Heart right ventricle (tissue), 16 donors: ENCODE results near the gene HES3. TPM values are rescaled to one million over a fixed set of nuclear protein-coding genes. Genes with fewer than 3 reads are reported as not detected.

Experiments used
- ATAC-seq, 8 donors: fragments of 200-7000 bp; cut with Tn5 transposase; one replicate each; pipeline ENCODE4 v1.9.1; 2020; ENCODE audit warnings: mild to moderate bottlenecking in 8 of 8, moderate library complexity in 8 of 8, moderate number of reproducible peaks in 1 of 8
- DNase-seq, 2 donors: peaks; one replicate each; pipeline ENCODE4 v3.0.0-alpha.2; 2020
- H3K27ac ChIP-seq, 10 donors: fragments of 200-600 bp; sonication (generic) in 2 of 10; one replicate each; pipeline versions ENCODE4 v1.5.0 to v1.8.0; 2020 to 2022; ENCODE audit warnings: mild to moderate bottlenecking in 3 of 10
- H3K27me3 ChIP-seq, 7 donors: fragments of 200-600 bp; one replicate each; pipeline ENCODE4 v1.8.0; 2021 to 2022; ENCODE audit warnings: mild to moderate bottlenecking in 2 of 7
- H3K36me3 ChIP-seq, 9 donors: fragments of 200-600 bp; sonication (generic) in 1 of 9; one replicate each; pipeline versions ENCODE4 v1.5.0 to v1.8.0; 2020 to 2022; ENCODE audit warnings: mild to moderate bottlenecking in 2 of 9
- H3K4me1 ChIP-seq, 9 donors: fragments of 200-600 bp; sonication (generic) in 1 of 9; one replicate each; pipeline versions ENCODE4 v1.5.0 to v1.8.0; 2020 to 2022; ENCODE audit warnings: mild to moderate bottlenecking in 4 of 9
- H3K4me3 ChIP-seq, 10 donors: fragments of 200-600 bp; sonication (generic) in 2 of 10; one replicate each; pipeline versions ENCODE4 v1.5.0 to v1.8.0; 2020 to 2022; ENCODE audit warnings: mild to moderate bottlenecking in 7 of 10, moderate library complexity in 2 of 10
- H3K9me3 ChIP-seq, 11 donors: fragments of 200-600 bp in 10 of 11; sonication (generic) in 2 of 11; one replicate each; pipeline versions ENCODE4 v1.5.0 to v1.8.0; 2013 to 2022; ENCODE audit warnings: mild to moderate bottlenecking in 2 of 11, control low read depth in 1 of 11, moderate library complexity in 1 of 11
- WGBS, 2 donors: extraction: QIAGEN DNeasy Blood & Tissue Kit; methylation state at CpG; one replicate each; pipeline ENCODE4 v1.1.7; 2013; ENCODE audit warnings: inconsistent platforms in 1 of 2; 5-methylcytosine and 5-hydroxymethylcytosine counted together
- intact Hi-C, 10 donors: fragments of 100-400 bp; cut with DNase I; formaldehyde crosslinking; loops; one replicate each; pipeline versions ENCODE4 v1.11.1 to v1.14.2; 2022
- polyA plus RNA-seq, 2 donors: library from polyadenylated mRNA; stranded (reverse); fragments of 200-250 nt; gene quantifications; one replicate each; pipeline ENCODE4 v1.2.3, GENCODE V29; 2013
- total RNA-seq, 10 donors: library from RNA; stranded (reverse); fragmentation: NEBNext Ultra II Directional in 3 of 10; extraction: Animal tissue kit (Norgen Biotek cat#: 25700) in 3 of 10; gene quantifications; one replicate each; pipeline versions ENCODE4 v1.2.1 to v1.2.4, GENCODE V29; 2021 to 2023
- TF ChIP-seq, protein P1 (sequence below), 9 donors: fragments of 200-600 bp; sonication (generic) in 2 of 9; IDR thresholded peaks; one replicate each; pipeline versions ENCODE4 v1.5.0 to v1.8.0; 2021 to 2022; ENCODE audit warnings: antibody characterized with exemption in 9 of 9, mild to moderate bottlenecking in 5 of 9, moderate library complexity in 1 of 9
- donor health status: Arrhythmogenic right ventricular cardiomyopathy.
- donor health status: ischemic (EF 13 %, LVEDD 7.1; RV severe dilation, severe dysfunction).
- donor health status: healthy with polysubstance abuse.
- donor health status: DM: no; HTN: yes; CAD: no.
- donor health status: DM: no; HTN: no; CAD: no.
- donor health status: ischemic (EF 25% LVEDD 6.9; RV normal size, moderate dysfunction).
- donor health status: ischemic (EF 25% LVEDD 5.7; RV mildly dilated, moderate dysfunction).
- donor health status: healthy.
- donor health status: DM: yes; HTN: yes; CAD: no.
- donor health status: Ischemic cardiomyopathy.
- donor health status: ischemic (EF 35%, LVEDD 5.7; RV mildly dilated, moderate dysfunction).
- donor health status: nonischemic (EF 11% LVEDD 7.7; RV severe dilation, severe dysfunction).
- donor health status: DM: yes; HTN: yes; CAD: no.
- donor health status: PGD.
- donor health status: ischemic (EF 29% LVEDD 5.4; RV normal size, mild dysfunction).
- donor health status: nonischemic (EF 23%, LVEDD 6.1; RV moderate dilation, normal function).

HES3 gene
- total and polyA plus RNA-seq, 12 donors: not detected

DNA sequence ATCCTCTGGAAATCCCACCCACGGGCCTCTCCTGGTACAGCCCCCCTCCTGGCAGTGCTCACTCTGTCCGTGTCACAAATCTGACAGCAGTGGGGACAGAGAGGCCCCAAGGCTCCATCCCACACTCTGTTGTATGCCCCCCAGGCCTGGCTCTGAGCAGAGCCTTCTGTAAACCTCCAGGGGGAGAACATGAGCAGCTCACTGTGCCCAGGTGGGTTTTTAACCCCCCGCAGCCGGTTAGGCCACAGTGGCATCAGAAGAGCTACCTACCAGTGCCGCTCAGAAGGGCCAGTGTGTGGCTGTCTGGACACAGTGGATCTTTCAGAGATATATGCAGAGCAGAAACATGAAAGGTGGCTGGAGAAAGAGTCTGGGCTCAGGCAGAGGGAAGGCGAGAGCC is 28.9 kb downstream of the HES3 start:
- H3K36me3 ChIP-seq: no peaks in the 10 kb centered on the region
- H3K9me3 ChIP-seq: no peaks in the 10 kb centered on the region
- DNase-seq: no peak
- TF ChIP-seq, protein P1, sequence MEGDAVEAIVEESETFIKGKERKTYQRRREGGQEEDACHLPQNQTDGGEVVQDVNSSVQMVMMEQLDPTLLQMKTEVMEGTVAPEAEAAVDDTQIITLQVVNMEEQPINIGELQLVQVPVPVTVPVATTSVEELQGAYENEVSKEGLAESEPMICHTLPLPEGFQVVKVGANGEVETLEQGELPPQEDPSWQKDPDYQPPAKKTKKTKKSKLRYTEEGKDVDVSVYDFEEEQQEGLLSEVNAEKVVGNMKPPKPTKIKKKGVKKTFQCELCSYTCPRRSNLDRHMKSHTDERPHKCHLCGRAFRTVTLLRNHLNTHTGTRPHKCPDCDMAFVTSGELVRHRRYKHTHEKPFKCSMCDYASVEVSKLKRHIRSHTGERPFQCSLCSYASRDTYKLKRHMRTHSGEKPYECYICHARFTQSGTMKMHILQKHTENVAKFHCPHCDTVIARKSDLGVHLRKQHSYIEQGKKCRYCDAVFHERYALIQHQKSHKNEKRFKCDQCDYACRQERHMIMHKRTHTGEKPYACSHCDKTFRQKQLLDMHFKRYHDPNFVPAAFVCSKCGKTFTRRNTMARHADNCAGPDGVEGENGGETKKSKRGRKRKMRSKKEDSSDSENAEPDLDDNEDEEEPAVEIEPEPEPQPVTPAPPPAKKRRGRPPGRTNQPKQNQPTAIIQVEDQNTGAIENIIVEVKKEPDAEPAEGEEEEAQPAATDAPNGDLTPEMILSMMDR (IDR thresholded peaks at IDR 0.05): no peak
- H3K27me3 ChIP-seq: no peaks in the 10 kb centered on the region
- ATAC-seq: no peak
- H3K27ac ChIP-seq: no peak overlapping the region
- no peak overlapping the region for H3K4me3 ChIP-seq
- intact Hi-C loops: no loop called here
- H3K4me1 ChIP-seq: peaks cover 4 to 41% (median 14%) of the 10 kb centered on the region in 9 donors
- 85 to 86% methylated on average over 6 of the region's 6 CpGs for WGBS, 2 donors

DNA sequence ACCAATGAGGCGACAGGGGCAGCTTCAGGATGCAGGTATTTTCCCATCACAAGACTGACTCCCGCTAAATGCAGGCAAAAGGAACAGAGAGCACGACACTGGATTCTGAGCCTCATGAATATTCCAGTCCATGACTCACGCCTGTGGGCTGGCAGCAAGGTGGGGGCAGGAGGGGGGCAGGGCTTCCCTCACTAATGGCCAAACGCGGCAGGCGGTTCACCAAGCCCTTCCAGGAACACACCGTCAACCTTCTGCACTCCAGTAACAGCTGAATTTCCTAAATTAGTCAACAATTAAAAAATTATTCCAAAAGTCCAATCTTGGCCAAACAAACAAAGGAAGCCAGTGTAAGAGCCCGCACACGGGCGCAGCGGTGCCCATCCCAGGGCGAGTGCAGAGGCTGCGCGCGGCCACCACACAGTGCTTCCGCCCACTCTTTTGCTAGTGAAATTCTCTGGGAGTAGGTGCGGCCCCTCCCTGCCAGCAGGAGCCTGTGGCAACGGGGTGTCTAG is 29.5 kb downstream of the HES3 start:
- H3K4me3 ChIP-seq: no peak overlapping the region
- TF ChIP-seq, protein P1 (IDR thresholded peaks at IDR 0.05): no peak
- intact Hi-C loops: no loop called here
- ATAC-seq (no peak), DNase-seq (no peak)
- 92 to 98% methylated on average over 19 of the region's 19 CpGs for WGBS, 2 donors
- H3K9me3 ChIP-seq: no peaks in the 10 kb centered on the region
- H3K36me3 ChIP-seq: no peaks in the 10 kb centered on the region
- H3K27me3 ChIP-seq: no peaks in the 10 kb centered on the region
- peaks cover 4 to 41% (median 14%) of the 10 kb centered on the region in 9 donors for H3K4me1 ChIP-seq
- H3K27ac ChIP-seq: no peak overlapping the region

DNA sequence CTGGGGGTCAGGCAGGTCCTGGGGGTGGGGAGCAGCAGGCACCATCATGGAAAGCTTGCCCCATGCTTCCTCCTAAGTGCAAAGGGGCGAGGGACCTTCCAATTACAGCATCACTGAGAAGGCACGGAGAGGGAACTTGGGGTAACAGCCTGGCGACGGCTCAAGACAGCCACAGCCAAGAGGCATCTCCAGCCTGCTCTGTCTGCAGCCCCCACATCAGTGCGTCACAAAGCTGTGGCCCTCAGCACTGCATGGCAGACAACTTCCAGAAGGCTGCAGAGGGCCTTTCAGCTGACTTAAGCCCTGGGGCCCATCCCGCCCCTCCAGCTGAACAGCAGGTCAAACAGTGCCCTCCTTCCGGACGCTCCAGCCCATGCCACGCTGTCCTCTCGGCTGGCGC is 30.1 kb downstream of the HES3 start:
- TF ChIP-seq, protein P1 (IDR thresholded peaks at IDR 0.05): no peak
- Histone ChIP-seq H3K9me3 (no peaks in the 10 kb centered on the region), H3K4me3 (no peak overlapping the region), H3K27ac (no peak overlapping the region), H3K27me3 (no peaks in the 10 kb centered on the region), H3K36me3 (no peaks in the 10 kb centered on the region), H3K4me1 (peaks cover 4 to 41% (median 14%) of the 10 kb centered on the region in 9 donors)
- ATAC-seq: no peak
- no peak for DNase-seq
- intact Hi-C loops: no loop called here
- WGBS, 2 donors: 99% methylated on average over 11 of the region's 11 CpGs

DNA sequence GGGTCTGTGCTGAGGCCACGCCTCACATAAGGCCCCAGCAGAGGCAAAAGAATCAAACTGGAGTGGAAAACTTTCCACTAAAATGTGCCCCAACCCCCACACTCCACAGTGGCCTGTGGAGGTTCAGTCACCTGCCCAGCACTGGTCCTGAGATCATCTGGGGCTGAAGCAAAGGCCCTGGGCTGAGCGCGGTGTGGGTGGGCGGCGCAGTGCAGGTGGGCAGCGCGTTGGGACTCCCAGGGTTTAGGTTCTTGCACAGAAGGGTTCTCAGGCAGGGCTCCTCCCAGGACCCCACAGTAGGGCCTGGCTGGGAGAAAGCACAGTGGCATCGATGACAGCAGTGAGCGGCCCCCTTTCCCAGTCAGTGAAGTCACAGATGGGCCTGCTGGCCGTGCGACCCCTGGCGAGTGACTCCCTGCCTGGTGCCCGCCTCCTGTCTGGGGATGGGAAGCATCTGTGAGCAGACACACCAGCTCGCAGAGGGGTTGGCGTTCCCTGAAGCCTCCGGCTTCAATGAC is 30.7 kb downstream of the HES3 start:
- WGBS, 2 donors: 95 to 96% methylated on average over 16 of the region's 16 CpGs
- DNase-seq: no peak
- intact Hi-C loops: no loop called here

More for the DNA sequence above, 30.7 kb downstream of the HES3 start:
- ATAC-seq: no peak
- Histone ChIP-seq H3K36me3 (no peaks in the 10 kb centered on the region), H3K4me1 (peaks cover 4 to 41% (median 14%) of the 10 kb centered on the region in 9 donors), H3K27ac (no peak overlapping the region), H3K27me3 (no peaks in the 10 kb centered on the region), H3K4me3 (no peak overlapping the region), H3K9me3 (no peaks in the 10 kb centered on the region)
- TF ChIP-seq, protein P1 (IDR thresholded peaks at IDR 0.05): no peak
